Measurements from ENCODE around the gene IPO8. TPM values are rescaled to one million over a fixed set of nuclear protein-coding genes. Genes with fewer than 3 reads are reported as not detected.

The IPO8 gene
- total RNA-seq, 2 experiments from 2014 or later = 36.0 to 41.5 TPM

- peaks cover 2% of the 10 kb centered on the region for H3K27me3 Mint-ChIP-seq (ENCODE audit: low read depth)
- DNase-seq = no peak
- intact Hi-C loops (cut with micrococcal nuclease) = no loop called here
- H3K27ac Mint-ChIP-seq = no peak overlapping the region
- peaks cover 5% of the 10 kb centered on the region for H3K4me1 Mint-ChIP-seq (ENCODE audit: low read depth)
- no peak overlapping the region for H3K4me3 Mint-ChIP-seq
- no peaks in the 10 kb centered on the region for H3K9me3 Mint-ChIP-seq
- CTCF ChIA-PET = interaction anchor here (0.6 to 2.2 kb wide), 3 partner anchors 9 to 1334 kb away, joined by 3 to 9 read pairs (median 4); no protein-coding TSS in a partner anchor
- no peaks in the 10 kb centered on the region for H3K36me3 Mint-ChIP-seq (ENCODE audit: low read depth)
Measured at GRCh38 chr12:30701056-30701455, 5.4 kb upstream of the IPO8 start.

- intact Hi-C loops (cut with micrococcal nuclease) = no loop called here
- no peaks in the 10 kb centered on the region for H3K36me3 Mint-ChIP-seq (ENCODE audit: low read depth)
- CTCF ChIA-PET = interaction anchor here (0.6 to 2.2 kb wide), 3 partner anchors 8 to 1333 kb away, joined by 3 to 9 read pairs (median 4); no protein-coding TSS in a partner anchor
- DNase-seq = no peak
- peaks cover 5% of the 10 kb centered on the region for H3K4me1 Mint-ChIP-seq (ENCODE audit: low read depth)
- no peak overlapping the region for H3K27ac Mint-ChIP-seq
- peaks cover 2% of the 10 kb centered on the region for H3K27me3 Mint-ChIP-seq (ENCODE audit: low read depth)
- no peaks in the 10 kb centered on the region for H3K9me3 Mint-ChIP-seq
- no peak overlapping the region for H3K4me3 Mint-ChIP-seq
Measured at GRCh38 chr12:30700216-30700900, 4.7 kb upstream of the IPO8 start.

- intact Hi-C loops (cut with micrococcal nuclease) = loop anchor here (5.0 to 10.0 kb wide), 2 partner anchors 506 to 624 kb away; no protein-coding TSS in a partner anchor
- H3K4me1 Mint-ChIP-seq (ENCODE audit: low read depth) = peaks cover 18% of the 10 kb centered on the region
- H3K9me3 Mint-ChIP-seq = no peaks in the 10 kb centered on the region
- no peak overlapping the region for H3K4me3 Mint-ChIP-seq
- H3K27ac Mint-ChIP-seq = no peak overlapping the region
- H3K27me3 Mint-ChIP-seq (ENCODE audit: low read depth) = peaks cover 2% of the 10 kb centered on the region
- CTCF ChIA-PET = interaction anchor here (0.5 kb wide), 1 partner anchor 370 kb away, joined by 3 read pairs; no protein-coding TSS in a partner anchor
- H3K36me3 Mint-ChIP-seq (ENCODE audit: low read depth) = no peaks in the 10 kb centered on the region
- no peak for DNase-seq
Measured at GRCh38 chr12:30698346-30698745, 2.7 kb upstream of the IPO8 start.

- no peak overlapping the region for H3K27ac Mint-ChIP-seq
- intact Hi-C loops (cut with micrococcal nuclease) = loop anchor here (5.0 to 10.0 kb wide), 2 partner anchors 508 to 625 kb away; no protein-coding TSS in a partner anchor
- no peaks in the 10 kb centered on the region for H3K9me3 Mint-ChIP-seq
- CTCF ChIA-PET = interaction anchor here (2.2 kb wide), 1 partner anchor 56 kb away, joined by 7 read pairs; no protein-coding TSS in a partner anchor
- no peak overlapping the region for H3K4me3 Mint-ChIP-seq
- peaks cover 2% of the 10 kb centered on the region for H3K27me3 Mint-ChIP-seq (ENCODE audit: low read depth)
- H3K36me3 Mint-ChIP-seq (ENCODE audit: low read depth) = peaks cover 3% of the 10 kb centered on the region
- DNase-seq = no peak
- H3K4me1 Mint-ChIP-seq (ENCODE audit: low read depth) = peaks cover 30% of the 10 kb centered on the region
Measured at GRCh38 chr12:30696943-30697342, 1.3 kb upstream of the IPO8 start.

DNA sequence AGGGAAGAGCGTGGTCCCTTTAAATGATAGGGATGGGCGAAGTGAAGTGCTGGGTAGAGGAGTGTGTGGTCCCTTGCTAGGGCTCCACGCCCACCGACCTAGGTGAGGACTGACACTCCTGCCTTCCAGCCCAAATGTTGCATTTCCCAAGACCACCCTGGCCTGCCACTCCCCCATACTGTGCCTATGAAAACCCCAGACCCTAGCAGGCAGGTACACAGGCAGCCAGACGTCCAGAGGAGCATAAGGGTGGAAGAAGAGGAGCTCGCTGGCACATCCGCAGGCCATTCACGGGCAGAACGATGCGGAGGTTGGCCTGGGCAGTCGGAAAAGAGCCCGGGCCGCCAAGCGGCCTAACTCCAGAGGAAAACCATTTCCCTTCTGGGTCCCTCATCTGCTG lies 817 bp upstream of the IPO8 start:
- no peak for DNase-seq
- peaks cover 32% of the 10 kb centered on the region for H3K4me1 Mint-ChIP-seq (ENCODE audit: low read depth)
- H3K36me3 Mint-ChIP-seq (ENCODE audit: low read depth) = peaks cover 3% of the 10 kb centered on the region
- H3K4me3 Mint-ChIP-seq = peak overlapping the region; percentile 93
- H3K27me3 Mint-ChIP-seq (ENCODE audit: low read depth) = peaks cover 2% of the 10 kb centered on the region
- H3K27ac Mint-ChIP-seq = peak overlapping the region; percentile 92
- intact Hi-C loops (cut with micrococcal nuclease) = loop anchor here (5.0 to 10.0 kb wide), 2 partner anchors 508 to 626 kb away; no protein-coding TSS in a partner anchor
- H3K9me3 Mint-ChIP-seq = no peaks in the 10 kb centered on the region
- CTCF ChIA-PET = interaction anchor here (1.4 to 2.2 kb wide), 2 partner anchors 57 to 58 kb away, joined by 4 to 7 read pairs; partner anchors contain the start of gene CAPRIN2

- no peak for DNase-seq
- H3K27me3 Mint-ChIP-seq (ENCODE audit: low read depth) = peaks cover 2% of the 10 kb centered on the region
- H3K4me1 Mint-ChIP-seq (ENCODE audit: low read depth) = peaks cover 36% of the 10 kb centered on the region
- CTCF ChIA-PET = interaction anchor here (0.6 to 2.2 kb wide), 9 partner anchors 10 to 136 kb away, joined by 3 to 8 read pairs (median 3); partner anchors contain the start of gene CAPRIN2
- intact Hi-C loops (cut with micrococcal nuclease) = loop anchor here (5.0 to 10.0 kb wide), 2 partner anchors 509 to 626 kb away; no protein-coding TSS in a partner anchor
- peak overlapping the region; percentile 92 for H3K27ac Mint-ChIP-seq
- H3K9me3 Mint-ChIP-seq = no peaks in the 10 kb centered on the region
- peak overlapping the region; percentile 93 for H3K4me3 Mint-ChIP-seq
- H3K36me3 Mint-ChIP-seq (ENCODE audit: low read depth) = peaks cover 3% of the 10 kb centered on the region
Measured at GRCh38 chr12:30696103-30696408, 387 bp upstream of the IPO8 start.

DNA sequence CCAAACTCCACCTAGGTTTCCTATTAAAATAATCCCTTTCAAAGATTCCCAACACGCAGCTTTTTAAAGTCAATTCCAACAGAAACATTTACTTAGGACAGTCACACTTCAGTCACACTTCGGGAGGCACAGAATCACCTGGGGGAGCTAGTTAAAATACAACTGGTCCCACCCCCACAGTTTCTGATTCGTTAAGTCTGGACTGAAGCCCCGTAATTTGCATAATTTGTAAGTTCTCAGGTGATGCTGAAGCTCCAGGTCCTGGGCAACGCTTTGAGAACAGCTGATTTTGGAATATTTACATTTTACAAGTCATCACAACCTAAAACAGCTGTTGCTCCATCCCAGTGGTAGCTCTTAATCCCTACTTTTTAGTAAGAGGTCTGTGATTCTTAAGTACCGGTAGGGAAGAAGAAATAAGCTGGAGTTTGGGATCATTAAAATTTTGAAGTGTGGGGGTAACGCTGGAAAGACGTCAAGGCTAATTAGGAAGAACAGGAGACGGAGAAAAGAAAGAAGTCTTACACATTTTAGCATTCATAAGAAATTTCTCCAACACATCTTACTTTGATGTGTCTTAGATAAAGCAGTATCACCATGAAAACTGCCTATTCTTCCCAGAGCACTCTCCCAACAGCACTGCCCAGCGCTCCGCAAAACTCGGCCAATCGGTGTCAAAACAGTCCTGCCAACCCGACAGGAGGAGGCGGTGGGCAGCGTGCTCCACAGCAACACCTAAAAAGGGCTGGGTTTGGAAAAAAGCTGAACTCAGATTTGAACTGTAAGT lies 1.1 kb downstream of the IPO8 start:
- peaks cover 3% of the 10 kb centered on the region for H3K36me3 Mint-ChIP-seq (ENCODE audit: low read depth)
- DNase-seq = peak; percentile 6
- H3K4me3 Mint-ChIP-seq = peak overlapping the region; percentile 93
- H3K27me3 Mint-ChIP-seq (ENCODE audit: low read depth) = peaks cover 2% of the 10 kb centered on the region
- CTCF ChIA-PET = interaction anchor here (1.0 to 2.2 kb wide), 5 partner anchors 9 to 60 kb away, joined by 3 to 8 read pairs (median 3); partner anchors contain the start of gene CAPRIN2
- peaks cover 38% of the 10 kb centered on the region for H3K4me1 Mint-ChIP-seq (ENCODE audit: low read depth)
- peak overlapping the region; percentile 54 for H3K27ac Mint-ChIP-seq
- H3K9me3 Mint-ChIP-seq = no peaks in the 10 kb centered on the region
- intact Hi-C loops (cut with micrococcal nuclease) = loop anchor here (1.0 to 10.0 kb wide), 5 partner anchors 60 to 1313 kb away; partner anchors contain the start of genes CAPRIN2 and ERGIC2

DNA sequence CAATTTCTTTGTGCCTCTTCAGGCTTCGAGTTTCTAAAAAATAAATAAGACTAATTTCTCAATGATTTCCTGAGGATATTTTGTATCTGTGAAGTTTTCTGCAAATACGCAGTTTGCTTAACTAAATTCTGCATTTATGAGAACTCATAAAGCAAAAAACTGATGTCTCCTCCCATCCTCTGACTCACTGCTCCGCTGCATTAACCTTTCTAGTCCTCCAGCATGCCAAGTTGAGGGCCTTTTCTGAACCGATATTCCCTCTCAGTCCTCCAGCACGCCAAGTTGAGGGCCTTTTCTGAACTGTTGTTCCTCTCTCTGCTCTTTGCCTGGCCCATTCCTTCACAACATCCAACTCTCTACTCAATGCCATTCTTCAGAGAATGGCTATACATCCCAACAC lies 3.2 kb downstream of the IPO8 start:
- H3K4me3 Mint-ChIP-seq = no peak overlapping the region
- CTCF ChIA-PET = interaction anchor here (1.1 kb wide), 1 partner anchor 9 kb away, joined by 4 read pairs; no protein-coding TSS in a partner anchor
- H3K27ac Mint-ChIP-seq = no peak overlapping the region
- intact Hi-C loops (cut with micrococcal nuclease) = loop anchor here (10.0 kb wide), 1 partner anchor 512 kb away; no protein-coding TSS in a partner anchor
- H3K27me3 Mint-ChIP-seq (ENCODE audit: low read depth) = no peaks in the 10 kb centered on the region
- peaks cover 3% of the 10 kb centered on the region for H3K36me3 Mint-ChIP-seq (ENCODE audit: low read depth)
- DNase-seq = no peak
- peaks cover 43% of the 10 kb centered on the region for H3K4me1 Mint-ChIP-seq (ENCODE audit: low read depth)
- no peaks in the 10 kb centered on the region for H3K9me3 Mint-ChIP-seq

GRCh38 chr12:30691122-30691879 lies 4.4 kb downstream of the IPO8 start:
- CTCF ChIA-PET = no interaction called here
- intact Hi-C loops (cut with micrococcal nuclease) = loop anchor here (10.0 kb wide), 1 partner anchor 514 kb away; no protein-coding TSS in a partner anchor
- Mint-ChIP-seq H3K27ac (no peak overlapping the region), H3K36me3 (ENCODE audit: low read depth) (peaks cover 3% of the 10 kb centered on the region), H3K4me3 (no peak overlapping the region), H3K27me3 (ENCODE audit: low read depth) (no peaks in the 10 kb centered on the region), H3K9me3 (no peaks in the 10 kb centered on the region), H3K4me1 (ENCODE audit: low read depth) (peaks cover 44% of the 10 kb centered on the region)
- no peak for DNase-seq

GRCh38 chr12:30687265-30687986 lies 8.2 kb downstream of the IPO8 start:
- H3K27ac Mint-ChIP-seq = no peak overlapping the region
- H3K4me3 Mint-ChIP-seq = no peak overlapping the region
- H3K36me3 Mint-ChIP-seq (ENCODE audit: low read depth) = peaks cover 10% of the 10 kb centered on the region
- no peaks in the 10 kb centered on the region for H3K9me3 Mint-ChIP-seq
- no peak for DNase-seq
- intact Hi-C loops (cut with micrococcal nuclease) = no loop called here
- CTCF ChIA-PET = no interaction called here
- peaks cover 22% of the 10 kb centered on the region for H3K4me1 Mint-ChIP-seq (ENCODE audit: low read depth)
- H3K27me3 Mint-ChIP-seq (ENCODE audit: low read depth) = no peaks in the 10 kb centered on the region

- intact Hi-C loops (cut with micrococcal nuclease) = no loop called here
- CTCF ChIA-PET = interaction anchor here (0.5 kb wide), 1 partner anchor 111 kb away, joined by 5 read pairs; no protein-coding TSS in a partner anchor
- H3K27ac Mint-ChIP-seq = no peak overlapping the region
Measured at GRCh38 chr12:30679241-30679640, 16.4 kb downstream of the IPO8 start.

More at GRCh38 chr12:30679241-30679640, 16.4 kb downstream of the IPO8 start:
- H3K9me3 Mint-ChIP-seq = no peaks in the 10 kb centered on the region
- no peak for DNase-seq
- H3K27me3 Mint-ChIP-seq (ENCODE audit: low read depth) = no peaks in the 10 kb centered on the region
- no peak overlapping the region for H3K4me3 Mint-ChIP-seq
- H3K4me1 Mint-ChIP-seq (ENCODE audit: low read depth) = peaks cover 2% of the 10 kb centered on the region
- peaks cover 36% of the 10 kb centered on the region for H3K36me3 Mint-ChIP-seq (ENCODE audit: low read depth)
